OCI-LY7 (cell line): ENCODE data around the gene GPD2. TPM values are rescaled to one million over a fixed set of nuclear protein-coding genes. Genes with fewer than 3 reads are reported as not detected.

Experiments
- BruUV-seq: library from RNA; stranded (reverse); fragments of 400-500 nt; replicated peaks from 2 replicates; lab custom pipeline; 2021; lab: Mats Ljungman, UMichigan
- CTCF ChIA-PET: fragments of 300-600 bp; sonication (Branson Sonifier 250); formaldehyde crosslinking; loops from one replicate; lab custom pipeline; 2022; ENCODE audit warnings: antibody characterized with exemption; ENCODE audit not compliant: unreplicated experiment; lab: Charles Lee
- POLR2A ChIA-PET: fragments of 300-600 bp; sonication (Branson Sonifier 250); formaldehyde crosslinking; loops from one replicate; lab custom pipeline; 2022; ENCODE audit warnings: antibody characterized with exemption; lab: Charles Lee
- DNase-seq: peaks from one replicate; pipeline ENCODE4 v3.0.0-alpha.2; 2015; ENCODE audit warnings: low spot score
- H2AFZ ChIP-seq: fragments of 200-600 bp; sonication (generic), shearing (Covaris generic); 2 replicates; pipeline ENCODE4 v1.6.1; 2014; ENCODE audit warnings: mild to moderate bottlenecking, antibody characterized with exemption, low read length, moderate library complexity
- H3K27ac ChIP-seq: fragments of 200-600 bp; sonication (generic); 2 replicates; pipeline ENCODE4 v1.5.1; 2014; ENCODE audit warnings: mixed run types, low read depth, mild to moderate bottlenecking, moderate library complexity, low read length, inconsistent platforms; ENCODE audit not compliant: poor library complexity, severe bottlenecking
- H3K36me3 ChIP-seq: fragments of 200-600 bp; sonication (generic); 2 replicates; pipeline ENCODE4 v1.6.1; 2014; ENCODE audit warnings: mild to moderate bottlenecking, antibody characterized with exemption, low read length, moderate library complexity, mixed read lengths; ENCODE audit not compliant: insufficient read depth
- H3K4me1 ChIP-seq: fragments of 200-600 bp; sonication (generic); 2 replicates; pipeline ENCODE4 v1.5.1; 2014; ENCODE audit warnings: mild to moderate bottlenecking, low read length; ENCODE audit not compliant: insufficient read depth, poor library complexity, severe bottlenecking
- H3K4me2 ChIP-seq: fragments of 200-600 bp; sonication (generic); 2 replicates; pipeline ENCODE4 v1.6.1; 2014; ENCODE audit warnings: mild to moderate bottlenecking, low read length
- H3K4me3 ChIP-seq: fragments of 200-600 bp; sonication (generic); 2 replicates; pipeline ENCODE4 v1.5.1; 2014; ENCODE audit warnings: mild to moderate bottlenecking, low read depth, low read length; ENCODE audit not compliant: poor library complexity, severe bottlenecking
- H3K79me2 ChIP-seq: fragments of 200-600 bp; sonication (generic); 2 replicates; pipeline ENCODE4 v1.6.1; 2016; ENCODE audit warnings: low read depth, mild to moderate bottlenecking, low read length, moderate library complexity, mixed read lengths; ENCODE audit not compliant: insufficient read depth
- H3K9me2 ChIP-seq: fragments of 200-600 bp; sonication (generic); 2 replicates; pipeline ENCODE4 v1.6.1; 2016; ENCODE audit warnings: mild to moderate bottlenecking, low read length, mixed read lengths; ENCODE audit not compliant: insufficient read depth
- H3K9me3 ChIP-seq: fragments of 200-600 bp; sonication (generic); 2 replicates; pipeline ENCODE4 v1.6.1; 2014; ENCODE audit warnings: mild to moderate bottlenecking, mixed run types, low read length, mixed read lengths
- H4K20me1 ChIP-seq: fragments of 200-600 bp; sonication (generic); 2 replicates; pipeline ENCODE4 v1.6.1; 2014; ENCODE audit warnings: mild to moderate bottlenecking, antibody characterized with exemption, low read length, moderate library complexity, mixed read lengths; ENCODE audit not compliant: insufficient read depth
- CTCF ChIP-seq: fragments of 200-600 bp; sonication (generic); conservative IDR thresholded peaks from 2 replicates; pipeline ENCODE4 v1.5.1; 2014; ENCODE audit warnings: mild to moderate bottlenecking, antibody characterized with exemption, low read length, moderate library complexity, mixed read lengths
- EZH2phosphoT487 ChIP-seq: fragments of 200-600 bp; sonication (generic); IDR thresholded peaks from 2 replicates; pipeline ENCODE4 v1.6.1; 2018; ENCODE audit warnings: low read depth, borderline replicate concordance, mild to moderate bottlenecking, mixed run types, antibody characterized with exemption, low read length, moderate library complexity, mixed read lengths
- intact Hi-C: fragments of 100-400 bp; cut with micrococcal nuclease; formaldehyde crosslinking; loops from one replicate; pipeline ENCODE4 v1.10.0; 2022; ENCODE audit not compliant: unreplicated experiment
- total RNA-seq, 2 experiments: library from RNA; depleted of rRNA in 1 of 2; stranded (reverse); fragments of >200 nt in 1 of 2; shearing (Covaris generic) in 1 of 2; gene quantifications; 2 replicates each; pipeline ENCODE4 v1.2.3, GENCODE V29; 2014 to 2022

The GPD2 gene
- total RNA-seq, 2 experiments from 2014 or later: 6.6 to 20.2 TPM

GRCh38 chr2:156421851-156422250 lies 14.3 kb upstream of the GPD2 start:
- ChIA-PET POLR2A (no interaction called here), CTCF (no interaction called here)
- Histone ChIP-seq H4K20me1 (no peaks in the 10 kb centered on the region), H3K4me2 (no peak overlapping the region), H3K27ac (no peak overlapping the region), H3K9me3 (no peaks in the 10 kb centered on the region), H3K4me3 (no peak overlapping the region), H2AFZ (no peak overlapping the region), H3K4me1 (no peaks in the 10 kb centered on the region), H3K79me2 (no peaks in the 10 kb centered on the region), H3K36me3 (no peaks in the 10 kb centered on the region), H3K9me2 (no peaks in the 10 kb centered on the region)
- intact Hi-C loops: loop anchor here (5.0 kb wide), 1 partner anchor 620 kb away; no protein-coding TSS in a partner anchor
- no TSS peak for BruUV-seq
- no peak for DNase-seq
- TF ChIP-seq CTCF: no peak

- no peak for TF ChIP-seq EZH2phosphoT487
- TF ChIP-seq CTCF: no peak
- Histone ChIP-seq H3K4me2 (no peak overlapping the region), H3K4me3 (no peak overlapping the region), H2AFZ (no peak overlapping the region), H3K36me3 (no peaks in the 10 kb centered on the region), H3K27ac (no peak overlapping the region), H3K79me2 (no peaks in the 10 kb centered on the region), H3K9me2 (no peaks in the 10 kb centered on the region), H3K4me1 (no peaks in the 10 kb centered on the region), H3K9me3 (no peaks in the 10 kb centered on the region), H4K20me1 (no peaks in the 10 kb centered on the region)
- no TSS peak for BruUV-seq
- ChIA-PET CTCF (no interaction called here), POLR2A (interaction anchor here (0.6 to 0.7 kb wide), 4 partner anchors 46 to 521 kb away, joined by 3 to 4 read pairs (median 4); no protein-coding TSS in a partner anchor)
- intact Hi-C loops: loop anchor here (5.0 kb wide), 1 partner anchor 619 kb away; no protein-coding TSS in a partner anchor
- no peak for DNase-seq
Observed at GRCh38 chr2:156423674-156424282, 12.4 kb upstream of the GPD2 start.

DNA sequence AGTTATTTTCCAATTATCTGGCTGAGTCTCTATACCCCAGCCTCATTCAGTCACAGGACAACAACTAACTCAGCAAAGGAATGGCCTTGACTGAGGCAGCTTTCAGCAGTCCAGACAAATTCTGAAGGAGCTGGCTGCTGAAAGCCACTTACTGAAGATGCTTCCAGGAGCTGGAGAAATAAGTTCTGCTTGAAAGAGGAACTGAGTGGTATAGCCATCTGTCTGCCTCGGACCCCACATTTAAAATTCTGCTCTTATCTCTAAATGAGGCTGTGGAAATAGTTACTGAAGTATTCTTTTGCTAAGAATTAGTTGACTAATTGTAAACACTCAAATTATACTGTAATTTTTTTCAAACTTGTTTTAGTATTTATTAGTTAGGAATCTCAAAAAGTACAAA lies 9.1 kb upstream of the GPD2 start:
- H3K27ac ChIP-seq: no peak overlapping the region
- DNase-seq: no peak
- no peaks in the 10 kb centered on the region for H3K79me2 ChIP-seq
- H3K9me3 ChIP-seq: no peaks in the 10 kb centered on the region
- H3K4me1 ChIP-seq: no peaks in the 10 kb centered on the region
- no peaks in the 10 kb centered on the region for H4K20me1 ChIP-seq
- POLR2A ChIA-PET: interaction anchor here (0.6 to 1.4 kb wide), 3 partner anchors 8 to 117 kb away, joined by 3 to 4 read pairs (median 3); no protein-coding TSS in a partner anchor
- no peaks in the 10 kb centered on the region for H3K36me3 ChIP-seq
- no peaks in the 10 kb centered on the region for H3K9me2 ChIP-seq
- no peak overlapping the region for H3K4me2 ChIP-seq
- no peak overlapping the region for H3K4me3 ChIP-seq
- CTCF ChIA-PET: no interaction called here
- BruUV-seq: no TSS peak
- intact Hi-C loops: no loop called here
- no peak for TF ChIP-seq EZH2phosphoT487
- TF ChIP-seq CTCF: no peak
- no peak overlapping the region for H2AFZ ChIP-seq
